ENCODE data around the gene KRT5. TPM values are rescaled to one million over a fixed set of nuclear protein-coding genes. Genes with fewer than 3 reads are reported as not detected.

Gene KRT5
- total and polyA plus RNA-seq, 10 donors = 0.23 to 1.9 (median 0.96) TPM; not detected in 3

DNA sequence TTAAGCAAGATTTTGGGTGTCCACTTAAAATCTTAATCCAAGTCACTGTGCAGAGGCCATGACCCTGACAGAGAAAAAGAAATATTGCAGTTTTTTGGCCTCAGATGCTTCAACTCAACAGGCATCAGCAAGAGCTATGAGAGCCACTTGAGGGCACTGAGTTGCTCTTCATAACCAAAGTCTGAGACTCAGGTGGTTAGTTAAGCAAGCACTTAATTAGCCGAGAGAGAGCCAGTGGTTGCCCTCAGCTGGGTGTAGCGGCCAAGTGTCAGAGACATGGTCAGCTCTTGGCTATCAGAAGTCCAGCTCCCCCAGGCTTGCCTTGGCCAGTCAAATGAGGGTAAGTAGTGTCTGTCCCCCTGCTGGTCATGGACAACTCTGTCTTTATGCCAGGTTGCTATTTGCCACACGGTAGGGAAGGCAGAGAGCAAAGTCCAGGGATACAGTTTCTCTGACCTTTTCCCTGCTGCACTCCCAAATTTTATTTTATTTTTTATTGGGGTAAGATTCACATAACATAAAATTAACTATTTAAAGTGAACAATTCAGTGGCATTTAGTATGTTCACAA is 41.8 kb upstream of the KRT5 start:
- TF ChIP-seq POLR2A (IDR thresholded peaks at IDR 0.05) (no peak), POLR2AphosphoS5 (IDR thresholded peaks at IDR 0.05) (no peak), CTCF (IDR thresholded peaks at IDR 0.05 in 8 of 11, conservative IDR thresholded peaks at IDR 0.05 in 3 of 11) (peak in 1 of 11 experiments; percentile 12)
- H3K27ac ChIP-seq = no peak overlapping the region
- no peaks in the 10 kb centered on the region for H3K36me3 ChIP-seq
- intact Hi-C loops (cut with DNase I; ENCODE audit: low total_unique reads) = no loop called here
- H3K4me1 ChIP-seq = no peaks in the 10 kb centered on the region
- H3K9me3 ChIP-seq = no peaks in the 10 kb centered on the region
- WGBS, 5 donors = 61 to 73% (median 71%) methylated on average over 3 of the region's 3 CpGs
- H3K27me3 ChIP-seq (replicated peaks in 1 of 7) = peaks cover 0 to 41% (median 0%) of the 10 kb centered on the region in 7 donors
- DNase-seq = peak; percentile 18
- no peak overlapping the region for H3K4me3 ChIP-seq

DNA sequence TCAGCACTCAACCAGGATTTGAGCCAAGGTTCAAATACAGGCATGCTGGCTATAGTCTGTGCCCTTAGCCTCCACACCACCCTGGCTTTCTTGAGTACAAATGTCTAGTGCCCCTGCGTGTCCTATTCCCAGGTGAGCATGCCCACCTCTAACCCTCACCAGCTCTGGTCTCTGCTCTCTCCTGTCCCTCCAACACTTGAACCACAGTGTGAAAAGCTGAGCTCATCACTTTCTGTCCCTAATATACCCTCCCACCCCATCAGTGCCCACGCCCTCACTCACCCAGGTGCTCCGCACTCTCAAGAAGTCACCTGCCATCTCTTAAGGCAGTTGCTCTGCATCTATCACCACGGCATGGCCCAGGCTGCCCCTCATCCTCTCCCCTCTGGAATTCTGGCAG is 39.8 kb upstream of the KRT5 start:
- DNase-seq = no peak
- no peak overlapping the region for H3K4me3 ChIP-seq
- no peaks in the 10 kb centered on the region for H3K4me1 ChIP-seq
- intact Hi-C loops (cut with DNase I; ENCODE audit: low total_unique reads) = no loop called here
- H3K9me3 ChIP-seq = no peaks in the 10 kb centered on the region
- no peaks in the 10 kb centered on the region for H3K36me3 ChIP-seq
- TF ChIP-seq POLR2AphosphoS5 (IDR thresholded peaks at IDR 0.05) (no peak), POLR2A (IDR thresholded peaks at IDR 0.05) (no peak), CTCF (IDR thresholded peaks at IDR 0.05 in 8 of 11, conservative IDR thresholded peaks at IDR 0.05 in 3 of 11) (no peak)
- H3K27ac ChIP-seq = no peak overlapping the region
- peaks cover 0 to 36% (median 0%) of the 10 kb centered on the region in 7 donors for H3K27me3 ChIP-seq (replicated peaks in 1 of 7)
- 75 to 89% (median 79%) methylated on average over 4 of the region's 4 CpGs for WGBS, 5 donors

DNA sequence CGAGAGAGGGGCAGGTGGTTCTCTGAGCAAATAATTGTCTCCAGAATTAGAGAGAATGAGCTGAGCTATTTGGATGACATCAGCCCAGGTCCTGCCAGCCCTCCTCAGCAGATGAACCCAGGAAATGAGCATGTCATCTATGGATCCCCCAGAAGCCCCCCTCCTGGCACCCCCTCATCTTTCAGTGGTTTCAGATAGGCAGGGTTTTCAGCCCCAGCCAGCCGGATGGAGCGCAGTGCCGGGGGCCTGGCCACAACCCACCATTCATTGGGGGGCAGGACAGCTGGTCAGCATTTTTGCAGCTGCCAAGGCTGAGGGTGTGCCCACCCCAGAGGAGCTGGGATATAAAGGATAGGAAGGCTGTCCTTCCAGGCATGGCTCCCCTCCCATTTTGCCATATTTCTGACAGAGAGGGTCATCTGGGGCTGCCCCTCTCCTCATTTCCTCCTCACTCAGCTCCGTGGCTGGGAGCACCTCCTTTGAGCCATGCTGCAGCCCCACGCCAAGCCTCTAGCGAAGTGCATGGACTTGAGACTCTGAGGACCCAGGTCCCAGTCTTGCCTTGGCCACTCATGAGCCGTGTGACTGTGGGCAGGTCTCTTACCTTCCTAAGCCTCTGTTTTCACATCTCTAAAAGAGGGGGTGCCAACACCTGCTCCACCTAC is 38.7 kb upstream of the KRT5 start:
- Histone ChIP-seq H3K4me3 (no peak overlapping the region), H3K27me3 (replicated peaks in 1 of 7) (peaks cover 0 to 35% (median 0%) of the 10 kb centered on the region in 7 donors), H3K36me3 (no peaks in the 10 kb centered on the region), H3K9me3 (no peaks in the 10 kb centered on the region), H3K4me1 (no peaks in the 10 kb centered on the region), H3K27ac (peak overlapping the region in 1 of 8 donors; percentile 20)
- peak; percentile 72 for DNase-seq
- TF ChIP-seq POLR2AphosphoS5 (IDR thresholded peaks at IDR 0.05) = no peak
- TF ChIP-seq POLR2A (IDR thresholded peaks at IDR 0.05) = no peak
- TF ChIP-seq CTCF (IDR thresholded peaks at IDR 0.05 in 8 of 11, conservative IDR thresholded peaks at IDR 0.05 in 3 of 11) = no peak
- intact Hi-C loops (cut with DNase I; ENCODE audit: low total_unique reads) = no loop called here
- WGBS, 5 donors = 60 to 82% (median 76%) methylated on average over 6 to 8 of the region's 8 CpGs

- 58 to 66% (median 60%) methylated on average over 2 of the region's 2 CpGs for WGBS, 5 donors
These were observed 37.3 kb upstream of the KRT5 start for GRCh38 chr12:52557476-52557875.

More at GRCh38 chr12:52557476-52557875, 37.3 kb upstream of the KRT5 start:
- Histone ChIP-seq H3K27me3 (replicated peaks in 1 of 7) (peaks cover 0 to 33% (median 0%) of the 10 kb centered on the region in 7 donors), H3K4me3 (no peak overlapping the region), H3K36me3 (no peaks in the 10 kb centered on the region), H3K27ac (no peak overlapping the region), H3K9me3 (no peaks in the 10 kb centered on the region), H3K4me1 (no peaks in the 10 kb centered on the region)
- TF ChIP-seq CTCF (IDR thresholded peaks at IDR 0.05 in 8 of 11, conservative IDR thresholded peaks at IDR 0.05 in 3 of 11) (no peak), POLR2AphosphoS5 (IDR thresholded peaks at IDR 0.05) (no peak)
- intact Hi-C loops (cut with DNase I; ENCODE audit: low total_unique reads) = no loop called here
- peak; percentile 34 for DNase-seq

All from spleen (tissue), 11 donors.